HG03520 (cell line): ENCODE data around the gene RAD23A.
"Not testable (repeated sequence)": the region's sequence is repeated elsewhere in the genome, so short reads cannot be mapped to it uniquely, and the experiment has no call there.

Experiments
- ATAC-seq: cut with Tn5 transposase; IDR thresholded peaks from one replicate; pipeline ENCODE4 v1.9.1; 2021; ENCODE audit warnings: mild to moderate bottlenecking, moderate library complexity; ENCODE audit not compliant: unreplicated experiment

Gene RAD23A

GRCh38 chr19:12937927-12938778 lies 7.5 kb upstream of the RAD23A start, which contains the start of gene CALR:
TSS of gene CALR (plus strand) at chr19:12938609. CDS start at chr19:12938680, 71 bp downstream.
- ATAC-seq: peak; percentile 84

DNA sequence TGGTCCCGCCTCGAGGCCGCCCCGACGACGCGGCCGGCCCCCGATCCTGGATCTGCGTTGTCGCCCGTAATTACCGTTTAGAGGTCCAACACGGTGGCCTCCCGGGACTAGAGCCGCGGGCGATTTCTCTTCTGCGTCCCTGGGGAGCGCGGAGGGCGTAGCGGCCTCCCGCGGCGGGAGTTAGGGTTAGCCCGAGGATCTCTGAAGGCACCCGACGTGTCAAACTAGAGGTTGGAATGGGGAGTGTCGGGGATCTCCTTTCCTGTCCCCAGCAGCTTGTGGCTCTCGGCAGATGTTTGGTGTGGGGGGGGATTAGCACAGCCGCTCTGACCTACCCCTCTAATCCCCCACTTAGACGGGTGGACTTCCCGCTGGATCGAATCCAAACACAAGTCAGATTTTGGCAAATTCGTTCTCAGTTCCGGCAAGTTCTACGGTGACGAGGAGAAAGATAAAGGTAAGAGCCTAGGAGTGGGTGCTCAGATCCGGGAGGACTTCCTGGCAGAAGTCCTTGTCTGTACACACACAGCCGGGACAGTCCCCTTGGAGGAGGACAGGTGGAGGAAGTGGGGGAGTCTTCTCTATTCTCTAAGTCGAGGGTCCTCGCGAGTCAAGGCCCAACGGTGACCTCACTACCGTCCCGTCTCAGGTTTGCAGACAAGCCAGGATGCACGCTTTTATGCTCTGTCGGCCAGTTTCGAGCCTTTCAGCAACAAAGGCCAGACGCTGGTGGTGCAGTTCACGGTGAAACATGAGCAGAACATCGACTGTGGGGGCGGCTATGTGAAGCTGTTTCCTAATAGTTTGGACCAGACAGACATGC lies 6.7 kb upstream of the RAD23A start:
- peak; percentile 3 for ATAC-seq

DNA sequence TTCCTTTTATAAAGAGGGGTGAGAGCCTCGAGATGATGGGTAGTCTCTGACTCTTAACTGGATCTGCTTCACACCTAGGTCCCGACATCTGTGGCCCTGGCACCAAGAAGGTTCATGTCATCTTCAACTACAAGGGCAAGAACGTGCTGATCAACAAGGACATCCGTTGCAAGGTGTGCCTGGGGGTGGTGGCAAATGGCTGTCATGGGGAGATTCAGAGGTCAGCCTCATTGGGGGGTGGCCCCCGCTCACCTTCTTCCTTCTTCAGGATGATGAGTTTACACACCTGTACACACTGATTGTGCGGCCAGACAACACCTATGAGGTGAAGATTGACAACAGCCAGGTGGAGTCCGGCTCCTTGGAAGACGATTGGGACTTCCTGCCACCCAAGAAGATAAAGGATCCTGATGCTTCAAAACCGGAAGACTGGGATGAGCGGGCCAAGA lies 5.7 kb upstream of the RAD23A start:
- ATAC-seq: no peak

GRCh38 chr19:12940897-12941296 lies 4.8 kb upstream of the RAD23A start:
- ATAC-seq: no peak

- ATAC-seq: no peak
Measured at GRCh38 chr19:12943437-12944044, 2.1 kb upstream of the RAD23A start.

- ATAC-seq: no peak
Measured at GRCh38 chr19:12944104-12944674, 1.5 kb upstream of the RAD23A start.

GRCh38 chr19:12946092-12946721 lies 545 bp downstream of the RAD23A start:
- peak; percentile 25 for ATAC-seq

DNA sequence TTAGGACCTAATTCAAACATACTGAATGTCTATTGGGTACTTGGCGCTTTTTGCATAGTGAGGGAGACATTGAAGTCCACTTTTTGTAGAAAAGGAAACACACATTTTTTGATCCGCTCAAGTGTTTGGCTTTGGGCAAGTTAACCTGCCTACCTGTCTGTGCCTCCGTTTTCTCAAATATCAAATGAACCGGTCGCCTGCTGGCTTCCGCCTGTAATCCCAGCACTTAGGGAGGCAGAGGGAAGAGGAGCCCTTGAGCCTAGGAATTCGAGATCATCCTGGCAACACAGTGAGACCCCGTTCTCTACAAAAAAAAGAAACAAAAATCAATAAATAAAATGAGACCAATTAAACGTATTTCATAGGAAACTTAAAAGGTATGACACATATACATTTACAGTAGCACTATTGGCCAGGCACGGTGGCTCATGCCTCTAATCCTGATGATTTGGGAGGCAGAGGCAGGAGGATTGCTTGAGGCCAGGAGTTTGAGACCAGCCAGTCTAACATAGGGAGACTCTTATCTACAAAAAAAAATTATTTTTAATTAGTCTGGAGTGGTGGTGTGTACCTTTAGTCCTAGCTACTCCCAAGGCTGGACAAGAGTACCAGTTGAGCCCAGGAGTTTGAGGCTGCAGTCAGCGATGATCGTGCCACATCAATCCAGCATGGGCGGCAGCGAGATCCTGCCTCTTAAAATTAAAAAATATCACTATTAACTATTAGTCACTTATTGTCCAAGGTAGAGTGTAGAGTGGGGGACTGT lies 1.3 kb downstream of the RAD23A start:
- no peak for ATAC-seq

DNA sequence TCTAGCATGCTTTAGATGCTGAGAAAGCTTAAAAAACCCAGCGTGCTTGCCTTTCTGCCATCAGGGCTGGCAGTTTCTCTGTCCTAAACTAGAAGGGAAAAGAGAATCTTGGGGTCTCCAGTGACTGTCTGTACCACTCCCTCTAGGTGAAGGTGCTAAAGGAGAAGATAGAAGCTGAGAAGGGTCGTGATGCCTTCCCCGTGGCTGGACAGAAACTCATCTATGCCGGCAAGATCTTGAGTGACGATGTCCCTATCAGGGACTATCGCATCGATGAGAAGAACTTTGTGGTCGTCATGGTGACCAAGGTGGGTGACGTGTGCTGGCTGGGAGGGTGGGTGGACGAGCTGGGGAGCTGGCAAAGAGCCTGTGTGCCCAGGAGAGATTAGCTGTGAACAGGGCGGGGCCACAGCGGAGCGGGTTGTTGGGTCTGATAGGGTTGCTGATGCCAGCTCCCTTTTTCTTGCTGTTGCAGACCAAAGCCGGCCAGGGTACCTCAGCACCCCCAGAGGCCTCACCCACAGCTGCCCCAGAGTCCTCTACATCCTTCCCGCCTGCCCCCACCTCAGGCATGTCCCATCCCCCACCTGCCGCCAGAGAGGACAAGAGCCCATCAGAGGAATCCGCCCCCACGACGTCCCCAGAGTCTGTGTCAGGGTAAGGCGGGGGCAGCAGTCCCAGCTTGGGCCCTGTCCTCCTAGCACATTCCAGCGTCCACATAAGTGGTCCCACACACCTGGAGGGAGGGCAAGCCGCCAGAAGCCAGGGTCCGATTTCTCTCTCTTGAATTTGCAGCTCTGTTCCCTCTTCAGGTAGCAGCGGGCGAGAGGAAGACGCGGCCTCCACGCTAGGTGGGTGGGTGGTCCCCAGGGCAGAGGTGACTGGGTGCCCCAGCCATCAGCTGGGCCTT lies 2.3 kb downstream of the RAD23A start:
- ATAC-seq: no peak

DNA sequence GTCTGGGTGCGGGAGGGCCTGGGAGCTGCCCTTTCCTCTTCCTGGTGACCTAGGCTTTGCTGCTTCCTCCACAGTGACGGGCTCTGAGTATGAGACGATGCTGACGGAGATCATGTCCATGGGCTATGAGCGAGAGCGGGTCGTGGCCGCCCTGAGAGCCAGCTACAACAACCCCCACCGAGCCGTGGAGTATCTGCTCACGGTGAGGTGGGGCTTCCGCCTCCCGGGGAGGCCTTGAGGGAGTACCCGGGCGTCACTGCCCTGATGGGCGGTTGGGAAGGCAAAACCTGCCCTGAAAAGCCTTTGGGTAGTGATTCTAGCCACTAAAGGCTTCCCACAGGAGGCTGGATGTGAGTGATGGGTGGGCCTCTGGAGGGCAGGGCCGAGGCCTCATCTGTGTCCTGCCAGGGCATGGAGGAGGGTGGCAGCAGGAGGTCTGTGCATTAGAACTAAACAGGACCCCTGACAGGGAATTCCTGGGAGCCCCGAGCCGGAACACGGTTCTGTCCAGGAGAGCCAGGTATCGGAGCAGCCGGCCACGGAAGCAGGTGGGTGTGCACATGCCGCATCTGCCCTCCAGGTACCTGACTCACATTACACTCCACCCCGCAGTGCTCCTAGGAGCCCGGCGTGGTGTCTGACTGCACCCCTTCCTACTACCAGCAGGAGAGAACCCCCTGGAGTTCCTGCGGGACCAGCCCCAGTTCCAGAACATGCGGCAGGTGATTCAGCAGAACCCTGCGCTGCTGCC lies 3.1 kb downstream of the RAD23A start:
- no peak for ATAC-seq

- ATAC-seq: no peak
Measured at GRCh38 chr19:12949363-12950283, 4.0 kb downstream of the RAD23A start.

DNA sequence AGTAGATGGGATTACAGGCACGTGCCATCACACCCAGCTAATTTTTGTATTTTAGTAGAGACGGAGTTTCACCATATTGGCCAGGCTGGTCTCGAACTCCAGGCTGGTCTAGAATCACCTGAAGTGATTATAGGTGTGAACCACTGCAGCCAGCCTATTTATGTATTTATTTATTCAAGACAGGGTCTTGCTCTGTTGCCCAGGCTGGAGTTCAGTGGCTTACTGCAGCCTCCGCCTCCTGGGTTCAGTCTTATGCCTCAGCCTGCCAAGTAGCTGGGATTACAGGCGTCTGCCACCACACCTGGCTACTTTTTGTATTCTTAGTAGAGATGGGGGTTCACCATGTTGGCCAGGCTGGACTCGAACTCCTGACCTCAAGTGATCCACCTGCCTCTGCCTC lies 6.4 kb downstream of the RAD23A start:
- ATAC-seq: not testable (repeated sequence)

- no peak for ATAC-seq
Measured at GRCh38 chr19:12952488-12953137, 7.0 kb downstream of the RAD23A start.

DNA sequence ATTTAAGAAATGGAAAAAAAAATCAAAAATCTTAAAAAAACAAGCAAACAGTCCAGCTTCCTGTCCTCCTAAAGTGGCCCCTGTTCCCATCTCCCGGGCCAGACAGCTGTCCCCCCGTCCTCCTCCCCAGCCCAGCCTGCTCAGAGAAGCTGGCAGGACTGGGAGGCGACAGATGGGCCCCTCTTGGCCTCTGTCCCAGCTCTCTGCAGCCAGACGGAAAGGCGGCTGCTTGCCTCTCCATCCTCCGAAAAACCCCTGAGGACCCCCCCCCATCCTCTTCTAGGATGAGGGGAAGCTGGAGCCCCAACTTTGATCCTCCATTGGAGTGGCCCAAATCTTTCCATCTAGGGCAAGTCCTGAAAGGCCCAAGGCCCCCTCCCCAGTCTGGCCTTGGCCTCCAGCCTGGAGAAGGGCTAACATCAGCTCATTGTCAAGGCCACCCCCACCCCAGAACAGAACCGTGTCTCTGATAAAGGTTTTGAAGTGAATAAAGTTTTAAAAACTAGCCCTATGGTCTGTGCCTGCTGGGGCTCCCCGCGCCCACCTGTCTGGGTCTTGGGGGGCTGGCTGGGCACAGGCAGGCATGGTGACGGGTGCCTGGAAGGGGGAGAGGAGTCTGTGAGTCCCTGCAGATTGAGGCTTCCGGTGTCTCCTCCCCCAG lies 7.6 kb downstream of the RAD23A start:
- no peak for ATAC-seq

DNA sequence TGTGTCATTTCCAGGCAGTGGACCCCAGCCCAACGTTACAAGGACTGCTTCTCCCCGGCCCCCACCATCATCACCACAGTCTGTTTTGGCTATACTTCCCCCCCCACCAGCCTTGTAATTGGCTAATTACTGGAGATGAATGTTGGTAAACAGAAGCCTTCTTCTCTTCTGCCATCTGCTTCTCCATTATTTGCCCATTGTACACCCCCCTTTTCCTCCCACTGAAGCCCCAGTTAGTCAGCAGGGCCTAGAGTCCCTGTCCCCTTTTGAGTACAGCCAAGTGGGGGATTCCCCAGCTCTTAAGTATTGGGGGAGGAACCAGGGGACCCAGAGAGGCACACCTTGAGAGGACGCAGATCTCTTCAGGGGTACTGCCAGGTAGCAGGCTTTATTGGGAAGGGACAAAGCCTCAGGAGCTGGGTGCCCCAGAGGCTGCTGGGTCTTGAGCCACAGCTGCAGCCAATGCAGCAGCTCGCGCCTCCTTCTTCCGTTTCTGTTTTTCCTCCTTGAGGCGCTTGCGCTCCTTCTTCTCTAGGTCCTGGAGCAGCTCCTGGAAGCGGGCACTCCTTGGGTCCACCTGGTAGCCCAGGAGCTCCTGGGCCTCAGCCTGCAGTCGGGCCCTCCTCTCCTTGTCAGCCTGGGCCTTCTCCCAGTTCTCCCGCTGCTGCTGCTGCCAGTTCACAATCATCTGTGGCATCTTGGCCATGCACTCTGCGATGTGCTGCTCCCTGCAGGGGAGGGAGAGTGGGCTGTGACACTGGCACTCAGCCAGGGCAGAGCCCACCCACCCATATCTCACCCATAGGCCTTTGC lies 8.3 kb downstream of the RAD23A start:
- ATAC-seq: no peak
